ENCODE data around the gene LITAF.

DNA sequence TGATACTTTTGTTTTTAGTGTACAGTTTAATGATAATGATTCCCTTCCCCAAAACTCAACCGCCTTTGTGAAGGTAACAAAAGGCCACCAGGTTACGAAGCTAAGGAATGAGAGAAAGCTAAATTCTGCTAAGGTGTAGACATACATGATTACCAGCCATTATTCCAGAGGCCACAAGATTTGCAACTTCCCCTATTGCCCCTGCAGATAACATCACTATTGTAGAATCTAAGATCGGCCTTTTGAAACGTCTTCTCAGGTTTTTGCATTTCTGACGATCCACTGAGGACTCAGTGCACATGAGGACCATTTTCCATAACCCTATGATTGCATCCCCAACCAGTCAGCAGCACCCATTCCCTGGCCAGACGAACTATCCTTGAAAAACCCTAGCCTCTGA lies 47.6 kb upstream of the LITAF start:
- TF ChIP-seq, protein P1, sequence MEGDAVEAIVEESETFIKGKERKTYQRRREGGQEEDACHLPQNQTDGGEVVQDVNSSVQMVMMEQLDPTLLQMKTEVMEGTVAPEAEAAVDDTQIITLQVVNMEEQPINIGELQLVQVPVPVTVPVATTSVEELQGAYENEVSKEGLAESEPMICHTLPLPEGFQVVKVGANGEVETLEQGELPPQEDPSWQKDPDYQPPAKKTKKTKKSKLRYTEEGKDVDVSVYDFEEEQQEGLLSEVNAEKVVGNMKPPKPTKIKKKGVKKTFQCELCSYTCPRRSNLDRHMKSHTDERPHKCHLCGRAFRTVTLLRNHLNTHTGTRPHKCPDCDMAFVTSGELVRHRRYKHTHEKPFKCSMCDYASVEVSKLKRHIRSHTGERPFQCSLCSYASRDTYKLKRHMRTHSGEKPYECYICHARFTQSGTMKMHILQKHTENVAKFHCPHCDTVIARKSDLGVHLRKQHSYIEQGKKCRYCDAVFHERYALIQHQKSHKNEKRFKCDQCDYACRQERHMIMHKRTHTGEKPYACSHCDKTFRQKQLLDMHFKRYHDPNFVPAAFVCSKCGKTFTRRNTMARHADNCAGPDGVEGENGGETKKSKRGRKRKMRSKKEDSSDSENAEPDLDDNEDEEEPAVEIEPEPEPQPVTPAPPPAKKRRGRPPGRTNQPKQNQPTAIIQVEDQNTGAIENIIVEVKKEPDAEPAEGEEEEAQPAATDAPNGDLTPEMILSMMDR (IDR thresholded peaks at IDR 0.05), result no peak
- TF ChIP-seq, protein P2, sequence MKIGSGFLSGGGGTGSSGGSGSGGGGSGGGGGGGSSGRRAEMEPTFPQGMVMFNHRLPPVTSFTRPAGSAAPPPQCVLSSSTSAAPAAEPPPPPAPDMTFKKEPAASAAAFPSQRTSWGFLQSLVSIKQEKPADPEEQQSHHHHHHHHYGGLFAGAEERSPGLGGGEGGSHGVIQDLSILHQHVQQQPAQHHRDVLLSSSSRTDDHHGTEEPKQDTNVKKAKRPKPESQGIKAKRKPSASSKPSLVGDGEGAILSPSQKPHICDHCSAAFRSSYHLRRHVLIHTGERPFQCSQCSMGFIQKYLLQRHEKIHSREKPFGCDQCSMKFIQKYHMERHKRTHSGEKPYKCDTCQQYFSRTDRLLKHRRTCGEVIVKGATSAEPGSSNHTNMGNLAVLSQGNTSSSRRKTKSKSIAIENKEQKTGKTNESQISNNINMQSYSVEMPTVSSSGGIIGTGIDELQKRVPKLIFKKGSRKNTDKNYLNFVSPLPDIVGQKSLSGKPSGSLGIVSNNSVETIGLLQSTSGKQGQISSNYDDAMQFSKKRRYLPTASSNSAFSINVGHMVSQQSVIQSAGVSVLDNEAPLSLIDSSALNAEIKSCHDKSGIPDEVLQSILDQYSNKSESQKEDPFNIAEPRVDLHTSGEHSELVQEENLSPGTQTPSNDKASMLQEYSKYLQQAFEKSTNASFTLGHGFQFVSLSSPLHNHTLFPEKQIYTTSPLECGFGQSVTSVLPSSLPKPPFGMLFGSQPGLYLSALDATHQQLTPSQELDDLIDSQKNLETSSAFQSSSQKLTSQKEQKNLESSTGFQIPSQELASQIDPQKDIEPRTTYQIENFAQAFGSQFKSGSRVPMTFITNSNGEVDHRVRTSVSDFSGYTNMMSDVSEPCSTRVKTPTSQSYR (CRISPR knock-in tag; IDR thresholded peaks at IDR 0.05), result no peak
- TF ChIP-seq ELF4 (CRISPR knock-in tag; IDR thresholded peaks at IDR 0.05; ENCODE audit: low read depth), result no peak
- TF ChIP-seq, protein P3, sequence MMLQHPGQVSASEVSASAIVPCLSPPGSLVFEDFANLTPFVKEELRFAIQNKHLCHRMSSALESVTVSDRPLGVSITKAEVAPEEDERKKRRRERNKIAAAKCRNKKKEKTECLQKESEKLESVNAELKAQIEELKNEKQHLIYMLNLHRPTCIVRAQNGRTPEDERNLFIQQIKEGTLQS (CRISPR knock-in tag; conservative IDR thresholded peaks at IDR 0.05), result no peak
- TF ChIP-seq FOXJ3 (CRISPR knock-in tag; IDR thresholded peaks at IDR 0.05; ENCODE audit: borderline replicate concordance), result no peak
- TF ChIP-seq, protein P4, sequence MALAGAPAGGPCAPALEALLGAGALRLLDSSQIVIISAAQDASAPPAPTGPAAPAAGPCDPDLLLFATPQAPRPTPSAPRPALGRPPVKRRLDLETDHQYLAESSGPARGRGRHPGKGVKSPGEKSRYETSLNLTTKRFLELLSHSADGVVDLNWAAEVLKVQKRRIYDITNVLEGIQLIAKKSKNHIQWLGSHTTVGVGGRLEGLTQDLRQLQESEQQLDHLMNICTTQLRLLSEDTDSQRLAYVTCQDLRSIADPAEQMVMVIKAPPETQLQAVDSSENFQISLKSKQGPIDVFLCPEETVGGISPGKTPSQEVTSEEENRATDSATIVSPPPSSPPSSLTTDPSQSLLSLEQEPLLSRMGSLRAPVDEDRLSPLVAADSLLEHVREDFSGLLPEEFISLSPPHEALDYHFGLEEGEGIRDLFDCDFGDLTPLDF (CRISPR knock-in tag; IDR thresholded peaks at IDR 0.05), result no peak
- TF ChIP-seq, protein P5, sequence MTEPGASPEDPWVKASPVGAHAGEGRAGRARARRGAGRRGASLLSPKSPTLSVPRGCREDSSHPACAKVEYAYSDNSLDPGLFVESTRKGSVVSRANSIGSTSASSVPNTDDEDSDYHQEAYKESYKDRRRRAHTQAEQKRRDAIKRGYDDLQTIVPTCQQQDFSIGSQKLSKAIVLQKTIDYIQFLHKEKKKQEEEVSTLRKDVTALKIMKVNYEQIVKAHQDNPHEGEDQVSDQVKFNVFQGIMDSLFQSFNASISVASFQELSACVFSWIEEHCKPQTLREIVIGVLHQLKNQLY (CRISPR knock-in tag; IDR thresholded peaks at IDR 0.05), result no peak
- no peak for TF ChIP-seq CBFB (CRISPR knock-in tag; IDR thresholded peaks at IDR 0.05; ENCODE audit: low read depth)
- no peak for TF ChIP-seq IRF2 (CRISPR knock-in tag; IDR thresholded peaks at IDR 0.05; ENCODE audit: borderline replicate concordance, low read depth)
- no peak for TF ChIP-seq ZNF396 (CRISPR knock-in tag; IDR thresholded peaks at IDR 0.05; ENCODE audit: borderline replicate concordance)
- no peak for TF ChIP-seq RORB (CRISPR knock-in tag; IDR thresholded peaks at IDR 0.05)
- TF ChIP-seq, protein P6, sequence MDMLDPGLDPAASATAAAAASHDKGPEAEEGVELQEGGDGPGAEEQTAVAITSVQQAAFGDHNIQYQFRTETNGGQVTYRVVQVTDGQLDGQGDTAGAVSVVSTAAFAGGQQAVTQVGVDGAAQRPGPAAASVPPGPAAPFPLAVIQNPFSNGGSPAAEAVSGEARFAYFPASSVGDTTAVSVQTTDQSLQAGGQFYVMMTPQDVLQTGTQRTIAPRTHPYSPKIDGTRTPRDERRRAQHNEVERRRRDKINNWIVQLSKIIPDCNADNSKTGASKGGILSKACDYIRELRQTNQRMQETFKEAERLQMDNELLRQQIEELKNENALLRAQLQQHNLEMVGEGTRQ (CRISPR knock-in tag; IDR thresholded peaks at IDR 0.05), result no peak
- TF ChIP-seq, protein P7, sequence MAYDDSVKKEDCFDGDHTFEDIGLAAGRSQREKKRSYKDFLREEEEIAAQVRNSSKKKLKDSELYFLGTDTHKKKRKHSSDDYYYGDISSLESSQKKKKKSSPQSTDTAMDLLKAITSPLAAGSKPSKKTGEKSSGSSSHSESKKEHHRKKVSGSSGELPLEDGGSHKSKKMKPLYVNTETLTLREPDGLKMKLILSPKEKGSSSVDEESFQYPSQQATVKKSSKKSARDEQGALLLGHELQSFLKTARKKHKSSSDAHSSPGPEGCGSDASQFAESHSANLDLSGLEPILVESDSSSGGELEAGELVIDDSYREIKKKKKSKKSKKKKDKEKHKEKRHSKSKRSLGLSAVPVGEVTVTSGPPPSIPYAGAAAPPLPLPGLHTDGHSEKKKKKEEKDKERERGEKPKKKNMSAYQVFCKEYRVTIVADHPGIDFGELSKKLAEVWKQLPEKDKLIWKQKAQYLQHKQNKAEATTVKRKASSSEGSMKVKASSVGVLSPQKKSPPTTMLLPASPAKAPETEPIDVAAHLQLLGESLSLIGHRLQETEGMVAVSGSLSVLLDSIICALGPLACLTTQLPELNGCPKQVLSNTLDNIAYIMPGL (CRISPR knock-in tag; IDR thresholded peaks at IDR 0.05), result no peak
- TF ChIP-seq, protein P8, sequence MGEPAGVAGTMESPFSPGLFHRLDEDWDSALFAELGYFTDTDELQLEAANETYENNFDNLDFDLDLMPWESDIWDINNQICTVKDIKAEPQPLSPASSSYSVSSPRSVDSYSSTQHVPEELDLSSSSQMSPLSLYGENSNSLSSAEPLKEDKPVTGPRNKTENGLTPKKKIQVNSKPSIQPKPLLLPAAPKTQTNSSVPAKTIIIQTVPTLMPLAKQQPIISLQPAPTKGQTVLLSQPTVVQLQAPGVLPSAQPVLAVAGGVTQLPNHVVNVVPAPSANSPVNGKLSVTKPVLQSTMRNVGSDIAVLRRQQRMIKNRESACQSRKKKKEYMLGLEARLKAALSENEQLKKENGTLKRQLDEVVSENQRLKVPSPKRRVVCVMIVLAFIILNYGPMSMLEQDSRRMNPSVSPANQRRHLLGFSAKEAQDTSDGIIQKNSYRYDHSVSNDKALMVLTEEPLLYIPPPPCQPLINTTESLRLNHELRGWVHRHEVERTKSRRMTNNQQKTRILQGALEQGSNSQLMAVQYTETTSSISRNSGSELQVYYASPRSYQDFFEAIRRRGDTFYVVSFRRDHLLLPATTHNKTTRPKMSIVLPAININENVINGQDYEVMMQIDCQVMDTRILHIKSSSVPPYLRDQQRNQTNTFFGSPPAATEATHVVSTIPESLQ (CRISPR knock-in tag; IDR thresholded peaks at IDR 0.05), result no peak
